GM12892 (cell line): ENCODE measurements around the gene RDH5.

Experiments used
- DNase-seq: peaks from one replicate; pipeline ENCODE4 v3.0.0; 2011; ENCODE audit not compliant: insufficient read length
- FAIRE-seq: peaks from 2 replicates; lab custom pipeline; 2011; peaks lifted over from hg19 to GRCh38; lab: Jason Lieb, UNC
- POLR2A ChIP-seq: IDR thresholded peaks from 2 replicates; pipeline ENCODE4 v1.6.1; 2011; ENCODE audit warnings: low read depth, low read length, control low read depth
- POLR2AphosphoS5 ChIP-seq: IDR thresholded peaks from 2 replicates; pipeline ENCODE4 v1.6.1; 2011; ENCODE audit warnings: low read depth, low read length, control low read depth
- TAF1 ChIP-seq: IDR thresholded peaks from 2 replicates; pipeline ENCODE4 v1.6.1; 2011; ENCODE audit warnings: low read depth, mild to moderate bottlenecking, control low read depth, low read length, borderline replicate concordance

The RDH5 gene

DNA sequence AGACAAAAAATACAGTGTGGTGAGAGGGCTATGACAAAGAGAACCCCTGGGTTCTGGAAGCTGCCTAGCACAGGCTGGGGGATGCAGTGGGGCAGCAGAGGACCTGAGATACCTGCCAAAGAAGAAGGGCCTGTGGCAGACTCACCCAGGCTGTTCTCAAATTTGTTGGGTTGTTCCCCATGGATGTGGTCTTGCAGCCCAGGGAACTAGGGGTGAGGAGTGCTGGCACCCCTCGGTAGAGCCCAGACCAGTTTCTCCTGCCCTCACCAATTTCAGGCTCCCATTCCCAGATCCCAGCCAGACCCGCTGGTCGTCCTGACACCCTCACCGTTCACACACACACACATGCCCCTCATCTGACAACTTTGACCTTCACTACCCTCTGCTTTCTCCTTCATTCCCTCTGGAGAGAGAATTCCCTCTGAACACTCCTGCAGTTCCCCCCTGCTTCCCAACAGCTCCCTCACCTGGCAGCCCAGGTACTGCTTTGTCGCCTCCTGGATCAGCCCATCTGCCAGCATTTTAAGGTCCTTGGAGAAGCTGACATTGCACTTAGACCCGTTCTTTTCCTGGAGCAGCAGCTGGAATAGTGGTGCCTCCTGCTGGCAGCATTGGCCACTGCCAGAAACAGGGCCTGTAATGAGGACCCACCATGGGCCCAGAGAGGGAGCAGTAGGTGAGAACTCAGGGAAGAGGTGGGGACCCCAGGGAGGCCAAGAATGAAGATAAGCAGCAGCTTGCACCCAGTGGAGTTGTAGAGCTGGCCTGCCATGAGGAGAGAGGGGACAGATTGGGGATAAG lies 16.8 kb downstream of the RDH5 start:
- FAIRE-seq = peak; percentile 53
- TF ChIP-seq POLR2A (no peak), POLR2AphosphoS5 (no peak), TAF1 (no peak)
- no peak for DNase-seq

DNA sequence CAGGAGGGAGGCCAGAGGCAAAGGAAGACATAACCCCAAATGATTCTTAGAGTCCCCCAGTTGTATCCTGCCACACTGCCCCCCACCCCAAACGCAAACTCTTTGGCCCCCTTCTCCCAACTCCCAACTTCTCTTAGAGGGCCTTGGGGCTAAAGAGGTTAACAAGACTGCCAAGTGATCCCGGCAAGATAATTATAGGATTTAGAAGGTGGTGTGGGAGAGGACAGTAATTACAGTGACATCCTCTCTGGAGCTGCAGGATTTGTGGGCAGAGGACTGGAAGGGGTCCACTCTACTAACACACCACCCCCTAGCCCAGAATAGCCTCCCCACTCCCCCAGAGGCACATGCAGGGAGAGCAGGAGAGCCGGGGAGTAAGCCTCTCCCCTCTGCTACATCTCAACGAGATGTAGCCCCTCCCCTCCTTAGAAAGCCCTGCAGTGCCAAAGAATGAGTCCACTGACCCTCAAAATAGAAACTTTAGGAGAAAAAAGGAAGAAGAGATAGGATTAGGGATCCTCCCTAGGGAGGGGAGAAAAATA lies 17.5 kb downstream of the RDH5 start:
- DNase-seq = no peak
- no peak for FAIRE-seq
- no peak for TF ChIP-seq TAF1
- TF ChIP-seq POLR2AphosphoS5 = no peak
- TF ChIP-seq POLR2A = no peak

DNA sequence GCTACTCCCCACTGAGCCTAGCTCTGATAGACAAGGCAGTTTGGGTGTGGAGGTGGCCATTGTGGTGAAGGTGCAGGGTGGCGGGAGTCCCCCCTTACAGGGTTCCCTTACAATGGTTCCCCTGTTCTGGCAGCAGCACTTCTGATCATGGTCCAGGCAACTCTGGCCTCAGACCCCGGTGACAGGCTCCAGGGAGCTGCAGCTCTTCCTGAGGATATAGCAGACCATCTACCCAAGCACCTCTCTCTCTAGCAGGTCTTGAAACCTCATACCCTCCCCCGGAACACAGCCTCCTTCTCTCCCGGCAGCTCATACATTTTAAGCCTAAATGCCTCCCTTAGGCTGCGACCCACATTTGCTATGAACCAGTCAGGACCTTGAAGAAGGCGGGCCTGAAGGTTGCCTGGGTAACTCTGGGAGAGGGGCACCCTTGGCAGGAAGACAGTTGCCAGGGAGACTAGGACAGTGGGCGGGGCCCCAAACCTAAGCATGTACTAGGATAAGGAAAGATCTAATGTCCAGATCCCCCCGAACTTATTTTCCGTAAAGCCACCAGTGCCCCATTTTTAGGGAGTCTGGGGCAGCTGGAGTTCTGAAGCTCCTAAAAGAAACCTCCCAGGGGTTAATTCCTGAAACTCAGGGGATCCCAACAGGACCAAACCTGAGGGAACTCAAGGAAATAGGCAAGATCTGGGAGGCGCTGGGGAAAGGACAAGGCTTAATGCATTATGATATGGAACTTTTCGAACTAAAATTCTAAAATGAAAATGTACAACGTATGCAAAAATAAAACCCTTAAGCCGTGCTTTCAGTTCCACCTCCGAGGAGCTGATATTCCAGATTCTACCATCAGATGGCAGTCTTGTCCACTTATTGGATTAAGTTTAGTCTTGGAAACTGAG lies 18.2 kb downstream of the RDH5 start:
- FAIRE-seq (peak; percentile 84), DNase-seq (peak; percentile 65)
- TF ChIP-seq POLR2AphosphoS5 (no peak), TAF1 (no peak), POLR2A (no peak)

DNA sequence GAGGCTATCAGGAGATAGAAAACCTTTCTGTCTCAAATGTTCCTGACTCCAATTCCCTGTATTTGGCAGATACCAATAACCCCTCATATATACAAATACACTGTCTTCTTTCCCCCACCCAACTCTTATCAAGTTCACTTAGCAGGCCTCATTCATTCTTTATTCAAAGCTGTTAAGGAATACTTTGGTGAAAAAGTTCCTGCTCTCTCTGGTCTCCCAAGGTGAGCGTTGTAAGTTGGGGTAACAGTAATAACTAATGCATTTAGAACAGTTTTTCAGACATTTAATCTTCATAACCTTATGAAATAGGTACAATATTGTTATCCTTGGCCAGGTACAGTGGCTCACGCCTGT lies 18.8 kb downstream of the RDH5 start:
- FAIRE-seq (no peak), DNase-seq (no peak)
- TF ChIP-seq TAF1 = no peak
- no peak for TF ChIP-seq POLR2A
- TF ChIP-seq POLR2AphosphoS5 = no peak

DNA sequence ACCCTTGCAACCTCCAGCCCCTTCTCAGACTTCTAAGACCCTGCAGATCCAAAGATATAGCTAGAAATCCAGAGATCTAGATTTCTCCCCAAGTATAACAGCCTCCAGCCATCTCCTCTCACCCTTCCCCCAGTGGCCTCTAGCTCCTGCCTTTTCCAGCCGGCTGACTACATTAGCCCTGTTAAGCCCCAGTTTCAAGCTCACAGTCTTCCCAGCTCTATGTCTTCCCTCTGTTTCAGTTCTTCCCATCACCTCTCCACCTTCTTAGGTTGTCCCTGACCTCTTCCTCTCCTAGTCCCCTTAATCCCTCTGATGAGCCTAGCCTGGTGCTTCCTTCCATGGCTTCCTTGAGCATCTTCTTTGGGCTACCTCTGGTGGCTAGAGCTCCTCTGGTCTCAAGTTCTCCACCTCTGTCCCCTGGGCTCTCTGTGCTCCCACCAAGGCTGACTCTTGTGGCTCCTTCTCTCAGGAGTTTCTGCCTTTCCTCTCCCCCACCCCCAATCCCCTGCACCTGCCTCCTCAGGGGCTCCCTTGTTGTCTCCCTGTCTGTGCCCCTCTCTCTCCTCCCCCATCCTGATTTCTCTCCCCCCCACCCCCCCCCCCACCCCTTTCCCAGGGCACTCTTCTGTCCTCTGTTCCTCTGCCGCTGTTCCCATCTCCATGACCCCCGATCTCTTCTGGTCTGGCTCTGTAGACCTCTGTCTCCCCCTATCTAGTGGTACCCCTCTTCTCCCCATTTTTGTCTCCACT lies 21.9 kb downstream of the RDH5 start:
- DNase-seq = no peak
- FAIRE-seq = no peak
- no peak for TF ChIP-seq TAF1
- no peak for TF ChIP-seq POLR2A
- TF ChIP-seq POLR2AphosphoS5 = no peak

DNA sequence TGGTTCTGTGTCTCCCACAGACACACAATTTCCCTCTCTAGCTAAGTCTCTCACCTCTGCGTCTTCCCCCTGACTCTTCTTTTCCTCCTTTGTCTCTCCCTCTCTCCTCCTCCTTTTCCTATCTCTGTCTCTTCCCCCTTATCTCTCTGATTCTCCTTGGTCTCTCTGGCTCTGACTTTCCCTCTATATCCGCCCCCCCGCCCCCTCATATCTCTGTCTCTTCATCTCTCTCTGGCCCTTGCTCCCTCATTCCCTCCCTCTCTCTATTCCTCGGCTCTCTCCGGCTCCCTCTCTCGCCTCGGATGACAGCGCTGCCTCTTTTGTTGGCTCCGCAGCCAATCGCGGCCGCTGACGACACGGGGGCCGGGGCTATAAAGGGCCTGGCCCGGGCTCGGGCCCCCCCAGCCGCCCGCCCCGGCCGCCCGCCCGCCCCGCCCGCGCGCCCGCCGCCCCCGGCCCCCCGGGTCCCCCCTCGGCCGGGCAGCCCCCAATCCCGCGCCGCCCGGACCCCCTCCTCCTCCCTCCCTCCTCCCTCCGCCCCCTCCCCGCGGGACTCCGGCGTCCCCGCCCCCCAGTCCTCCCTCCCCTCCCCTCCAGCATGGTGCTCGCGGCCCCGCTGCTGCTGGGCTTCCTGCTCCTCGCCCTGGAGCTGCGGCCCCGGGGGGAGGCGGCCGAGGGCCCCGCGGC lies 22.7 kb downstream of the RDH5 start, which contains the start of gene GDF11:
Gene GDF11, plus strand, starts transcription at position 404 of the 687 bp plus-strand sequence. Its CDS starts 195 bp downstream, at position 599.
- TF ChIP-seq POLR2AphosphoS5 (no peak), TAF1 (no peak), POLR2A (no peak)
- peak; percentile 65 for DNase-seq
- no peak for FAIRE-seq

DNA sequence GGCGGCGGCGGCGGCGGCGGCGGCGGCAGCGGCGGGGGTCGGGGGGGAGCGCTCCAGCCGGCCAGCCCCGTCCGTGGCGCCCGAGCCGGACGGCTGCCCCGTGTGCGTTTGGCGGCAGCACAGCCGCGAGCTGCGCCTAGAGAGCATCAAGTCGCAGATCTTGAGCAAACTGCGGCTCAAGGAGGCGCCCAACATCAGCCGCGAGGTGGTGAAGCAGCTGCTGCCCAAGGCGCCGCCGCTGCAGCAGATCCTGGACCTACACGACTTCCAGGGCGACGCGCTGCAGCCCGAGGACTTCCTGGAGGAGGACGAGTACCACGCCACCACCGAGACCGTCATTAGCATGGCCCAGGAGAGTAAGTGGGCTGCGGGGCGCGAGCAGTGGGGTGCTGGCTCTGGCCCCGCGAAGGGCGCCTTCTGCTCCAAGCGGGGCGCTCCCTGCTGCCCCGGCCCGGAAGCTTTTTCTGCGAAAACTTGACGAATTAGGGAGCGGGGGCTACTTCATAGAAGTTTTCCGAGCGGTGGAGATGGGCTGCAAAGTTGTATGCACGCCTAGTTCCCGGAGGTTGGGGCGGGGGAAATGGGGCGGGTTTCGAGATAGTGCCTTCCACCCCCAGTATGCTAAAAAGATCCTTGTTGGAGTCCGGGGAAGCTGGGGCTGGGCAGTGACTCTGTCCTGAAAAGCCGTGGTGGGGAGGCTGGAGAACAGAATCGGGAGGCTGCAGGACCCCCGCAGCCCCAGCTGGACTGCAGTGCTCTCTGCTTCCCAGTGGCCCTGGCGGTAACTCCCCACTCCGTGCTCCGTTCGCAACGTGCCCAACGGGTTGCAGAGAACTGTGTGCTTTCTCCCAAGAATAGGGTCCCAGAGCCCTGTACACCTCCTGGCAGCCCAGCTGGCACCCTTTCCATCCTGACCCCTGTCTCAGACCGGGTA lies 23.5 kb downstream of the RDH5 start:
- FAIRE-seq = peak; percentile 91

DNA sequence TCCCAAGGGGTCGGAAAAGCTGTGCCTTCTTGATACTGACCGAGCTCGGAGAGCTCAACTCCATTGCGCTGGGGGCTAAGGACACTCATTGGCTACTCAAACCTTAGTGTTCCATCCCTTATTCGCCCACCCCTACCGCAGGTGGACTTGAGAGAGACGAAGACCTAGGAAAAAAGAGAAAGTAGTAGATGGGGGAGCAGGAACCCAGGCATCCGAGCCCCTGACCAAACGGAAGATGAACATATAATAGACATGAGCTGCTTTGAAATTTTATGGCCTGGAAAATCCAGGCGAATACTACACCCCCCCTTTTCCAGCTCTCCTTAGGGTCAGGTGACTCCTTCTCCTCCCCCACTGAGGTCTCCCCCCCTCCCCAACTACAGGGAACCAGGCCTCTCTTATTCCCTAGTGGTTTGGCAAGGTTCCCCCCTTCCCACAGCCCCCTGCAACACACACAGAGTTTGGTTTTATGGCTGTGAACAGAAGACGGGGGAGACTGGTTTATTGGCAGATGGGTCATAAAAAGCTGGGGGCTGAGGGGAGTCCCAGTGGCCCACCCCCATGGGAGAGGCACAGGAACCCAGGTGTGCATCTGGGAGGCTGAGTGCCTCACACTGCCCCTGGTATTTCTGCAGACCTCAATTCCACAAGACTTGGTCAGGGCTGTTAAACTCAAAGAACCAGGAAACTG lies 24.3 kb downstream of the RDH5 start:
- TF ChIP-seq POLR2AphosphoS5 (no peak), POLR2A (no peak), TAF1 (no peak)
- no peak for FAIRE-seq
- no peak for DNase-seq

More for the DNA sequence above, 23.5 kb downstream of the RDH5 start:
- peak; percentile 62 for DNase-seq
- TF ChIP-seq POLR2AphosphoS5 (no peak), POLR2A (no peak), TAF1 (no peak)

DNA sequence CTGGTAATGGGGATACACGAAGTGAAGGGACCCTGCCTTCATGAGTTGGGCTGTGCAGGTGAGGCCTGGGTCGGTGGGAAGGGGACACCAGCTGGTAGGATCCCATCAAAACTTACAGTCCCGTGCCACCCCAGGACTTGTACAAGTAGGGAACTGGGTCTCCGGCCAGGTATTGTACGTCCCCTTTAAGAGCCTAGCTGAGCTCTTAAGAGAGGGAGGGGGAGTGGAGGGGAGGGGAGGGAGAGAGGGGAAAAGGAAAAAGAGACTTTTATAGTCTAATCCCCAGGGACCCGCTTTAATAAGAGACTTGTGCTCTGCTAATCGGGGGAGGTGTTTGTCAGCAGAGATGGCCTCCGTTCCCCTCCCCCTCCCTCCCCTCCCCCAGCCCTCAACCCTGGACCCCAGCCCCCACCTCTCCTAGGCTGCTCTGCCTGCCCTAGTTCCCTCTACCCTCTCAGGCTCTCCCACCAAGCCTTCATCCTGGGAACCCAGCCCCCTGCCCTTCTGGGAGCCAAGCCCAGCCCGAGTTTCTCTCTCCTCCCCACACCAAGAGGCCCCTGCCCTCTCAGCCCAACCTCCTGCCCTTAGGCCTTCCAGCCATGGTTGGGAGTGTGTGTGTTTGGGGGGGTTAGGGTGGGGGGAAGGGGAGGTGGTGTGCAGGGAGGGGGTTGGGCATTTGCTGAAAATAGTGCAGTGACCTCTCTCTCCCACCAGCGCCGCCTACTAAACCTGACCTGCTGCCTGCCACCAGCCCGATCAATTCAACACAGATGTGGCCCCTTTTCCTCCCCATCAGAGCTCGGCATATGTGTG lies 25.4 kb downstream of the RDH5 start:
- TF ChIP-seq POLR2A (no peak), POLR2AphosphoS5 (no peak), TAF1 (no peak)
- no peak for DNase-seq
- FAIRE-seq = no peak
